ENCODE results near the gene NACC2. TPM values are rescaled to one million over a fixed set of nuclear protein-coding genes. Genes with fewer than 3 reads are reported as not detected.

NACC2 gene
- total and polyA plus RNA-seq, 2 donors (not counting 1 experiment from before 2014, with no cell fraction given): 0.34 to 1.9 TPM

DNA sequence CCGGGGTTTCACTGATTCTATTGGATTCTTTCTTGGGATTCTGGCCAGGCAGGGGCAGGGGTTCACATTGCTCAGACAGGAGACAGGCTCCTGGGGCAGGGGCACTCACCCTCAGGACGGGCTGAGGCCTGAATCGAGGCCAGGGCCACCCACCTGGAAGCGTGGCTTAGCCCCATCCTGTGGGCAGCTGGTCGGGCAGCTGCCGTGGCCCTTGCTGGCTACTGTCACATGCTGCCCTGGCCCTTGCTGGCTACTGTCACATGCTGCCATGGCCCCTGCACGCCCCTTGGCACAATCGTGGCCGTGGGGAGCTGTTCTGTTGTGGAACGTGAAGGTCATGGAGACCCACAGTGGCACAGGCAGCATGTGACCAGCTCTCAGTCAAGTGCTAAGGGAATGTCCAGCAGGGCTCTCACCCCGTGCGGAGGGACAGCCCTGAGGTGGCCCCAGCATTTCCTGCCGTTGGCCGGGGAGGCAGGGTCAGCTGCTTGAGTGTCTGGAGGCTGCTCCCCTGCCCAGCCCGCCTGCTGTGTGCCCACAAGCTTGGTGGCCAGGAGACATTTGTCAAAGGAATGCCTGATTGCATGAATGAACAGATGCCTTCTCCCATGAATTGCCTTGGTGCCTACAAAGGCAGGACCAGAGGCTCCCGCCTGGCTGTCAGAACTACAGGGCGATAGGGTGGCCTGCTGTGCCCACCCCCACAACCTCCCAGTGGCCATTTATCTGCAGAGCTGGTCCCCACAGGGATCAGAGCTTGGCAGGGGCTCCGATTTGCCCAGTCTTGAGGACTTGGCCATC lies 40.4 kb upstream of the NACC2 start:
- H2AFZ ChIP-seq (ENCODE audit: insufficient read depth, low read depth, low read length, poor library complexity, severe bottlenecking): no peak overlapping the region
- no peak overlapping the region for H3K27ac ChIP-seq (ENCODE audit: low read length in 2 of 2)
- Mint-ChIP-seq H3K27ac (no peak overlapping the region), H3K27me3 (peaks cover 24% of the 10 kb centered on the region), H3K9me3 (ENCODE audit: insufficient read depth) (no peaks in the 10 kb centered on the region), H3K4me1 (peaks cover 10% of the 10 kb centered on the region), H3K4me3 (no peak overlapping the region)
- no peaks in the 10 kb centered on the region for H3K79me2 ChIP-seq (ENCODE audit: control insufficient read depth, insufficient read depth, low read length)
- ChIA-PET CTCF (interaction anchor here (1.7 to 4.0 kb wide), 2 partner anchors 148 to 169 kb away, joined by 4 to 25 read pairs; no protein-coding TSS in a partner anchor), POLR2A (no interaction called here)
- no peaks in the 10 kb centered on the region for H3K36me3 ChIP-seq (replicated peaks in 1 of 2; ENCODE audit: control extremely low read depth in 1 of 2, control insufficient read depth in 1 of 2, extremely low read depth in 1 of 2, insufficient read depth in 2 of 2, low read length in 1 of 2)
- H3K9me3 ChIP-seq (ENCODE audit: control extremely low read depth in 1 of 3, control insufficient read depth in 2 of 3, insufficient read depth in 1 of 3, low read length in 2 of 3): peaks cover 0 to 7% (median 0%) of the 10 kb centered on the region in 3 donors
- WGBS (ENCODE audit: insufficient coverage): 80% methylated on average over 18 of the region's 18 CpGs
- DNase-seq (no peak), ATAC-seq (ENCODE audit: low read depth) (no peak)
- TF ChIP-seq, protein P1, sequence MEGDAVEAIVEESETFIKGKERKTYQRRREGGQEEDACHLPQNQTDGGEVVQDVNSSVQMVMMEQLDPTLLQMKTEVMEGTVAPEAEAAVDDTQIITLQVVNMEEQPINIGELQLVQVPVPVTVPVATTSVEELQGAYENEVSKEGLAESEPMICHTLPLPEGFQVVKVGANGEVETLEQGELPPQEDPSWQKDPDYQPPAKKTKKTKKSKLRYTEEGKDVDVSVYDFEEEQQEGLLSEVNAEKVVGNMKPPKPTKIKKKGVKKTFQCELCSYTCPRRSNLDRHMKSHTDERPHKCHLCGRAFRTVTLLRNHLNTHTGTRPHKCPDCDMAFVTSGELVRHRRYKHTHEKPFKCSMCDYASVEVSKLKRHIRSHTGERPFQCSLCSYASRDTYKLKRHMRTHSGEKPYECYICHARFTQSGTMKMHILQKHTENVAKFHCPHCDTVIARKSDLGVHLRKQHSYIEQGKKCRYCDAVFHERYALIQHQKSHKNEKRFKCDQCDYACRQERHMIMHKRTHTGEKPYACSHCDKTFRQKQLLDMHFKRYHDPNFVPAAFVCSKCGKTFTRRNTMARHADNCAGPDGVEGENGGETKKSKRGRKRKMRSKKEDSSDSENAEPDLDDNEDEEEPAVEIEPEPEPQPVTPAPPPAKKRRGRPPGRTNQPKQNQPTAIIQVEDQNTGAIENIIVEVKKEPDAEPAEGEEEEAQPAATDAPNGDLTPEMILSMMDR (IDR thresholded peaks at IDR 0.05): no peak
- no peak for TF ChIP-seq EZH2 (IDR thresholded peaks at IDR 0.05; ENCODE audit: borderline replicate concordance, insufficient read depth, low read depth, low read length, poor library complexity, severe bottlenecking)
- peaks cover 0 to 50% (median 13%) of the 10 kb centered on the region in 4 experiments for H3K27me3 ChIP-seq (replicated peaks in 1 of 4; ENCODE audit: control extremely low read depth in 1 of 4, control insufficient read depth in 3 of 4, insufficient read depth in 4 of 4, low read length in 3 of 4)
- intact Hi-C loops (cut with micrococcal nuclease): no loop called here
- H4K20me1 ChIP-seq (ENCODE audit: control insufficient read depth, insufficient read depth, low read length, poor library complexity, severe bottlenecking): no peaks in the 10 kb centered on the region
- H3K9ac ChIP-seq (ENCODE audit: low read length): no peak overlapping the region
- H3K4me1 ChIP-seq (ENCODE audit: control insufficient read depth in 2 of 2, insufficient read depth in 2 of 2, low read length in 2 of 2): peaks cover 9 to 18% of the 10 kb centered on the region in 2 donors
- no peak overlapping the region for H3K4me3 ChIP-seq (ENCODE audit: control extremely low read depth in 1 of 5, extremely low read depth in 1 of 5, insufficient read depth in 1 of 5, low read depth in 2 of 5, low read length in 4 of 5)
- H3K4me2 ChIP-seq (replicated peaks; ENCODE audit: low read depth, low read length, poor library complexity, severe bottlenecking): no peak overlapping the region

GRCh38 chr9:136133959-136134484 lies 38.9 kb upstream of the NACC2 start:
- ChIA-PET CTCF (interaction anchor here (0.7 to 4.0 kb wide), 3 partner anchors 10 to 561 kb away, joined by 3 to 25 read pairs (median 6); no protein-coding TSS in a partner anchor), POLR2A (no interaction called here)
- no peaks in the 10 kb centered on the region for H3K36me3 ChIP-seq (replicated peaks in 1 of 2; ENCODE audit: control extremely low read depth in 1 of 2, control insufficient read depth in 1 of 2, extremely low read depth in 1 of 2, insufficient read depth in 2 of 2, low read length in 1 of 2)
- H3K9me3 ChIP-seq (ENCODE audit: control extremely low read depth in 1 of 3, control insufficient read depth in 2 of 3, insufficient read depth in 1 of 3, low read length in 2 of 3): peaks cover 0 to 7% (median 0%) of the 10 kb centered on the region in 3 donors
- intact Hi-C loops (cut with micrococcal nuclease): loop anchor here (1.0 kb wide), 1 partner anchor 149 kb away; no protein-coding TSS in a partner anchor
- TF ChIP-seq, protein P1 (IDR thresholded peaks at IDR 0.05): no peak
- TF ChIP-seq EZH2 (IDR thresholded peaks at IDR 0.05; ENCODE audit: borderline replicate concordance, insufficient read depth, low read depth, low read length, poor library complexity, severe bottlenecking): no peak
- H4K20me1 ChIP-seq (ENCODE audit: control insufficient read depth, insufficient read depth, low read length, poor library complexity, severe bottlenecking): no peaks in the 10 kb centered on the region
- peak overlapping the region; percentile 64 for H3K4me3 Mint-ChIP-seq
- peak overlapping the region; percentile 51 for H3K9ac ChIP-seq (ENCODE audit: low read length)
- DNase-seq: no peak
- peaks cover 36% of the 10 kb centered on the region for H3K27me3 Mint-ChIP-seq
- H3K27ac ChIP-seq (ENCODE audit: low read length in 2 of 2): no peak overlapping the region
- peak overlapping the region; percentile 58 for H2AFZ ChIP-seq (ENCODE audit: insufficient read depth, low read depth, low read length, poor library complexity, severe bottlenecking)
- H3K27me3 ChIP-seq (replicated peaks in 1 of 4; ENCODE audit: control extremely low read depth in 1 of 4, control insufficient read depth in 3 of 4, insufficient read depth in 4 of 4, low read length in 3 of 4): peaks cover 0 to 53% (median 13%) of the 10 kb centered on the region in 4 experiments
- H3K4me1 ChIP-seq (ENCODE audit: control insufficient read depth in 2 of 2, insufficient read depth in 2 of 2, low read length in 2 of 2): peaks cover 9 to 18% of the 10 kb centered on the region in 2 donors
- peak overlapping the region in 1 of 5 experiments; percentile 56 for H3K4me3 ChIP-seq (ENCODE audit: control extremely low read depth in 1 of 5, extremely low read depth in 1 of 5, insufficient read depth in 1 of 5, low read depth in 2 of 5, low read length in 4 of 5)
- no peaks in the 10 kb centered on the region for H3K9me3 Mint-ChIP-seq (ENCODE audit: insufficient read depth)
- H3K4me1 Mint-ChIP-seq: peaks cover 10% of the 10 kb centered on the region
- H3K27ac Mint-ChIP-seq: no peak overlapping the region
- 49% methylated on average over 15 of the region's 18 CpGs for WGBS (ENCODE audit: insufficient coverage)
- no peaks in the 10 kb centered on the region for H3K79me2 ChIP-seq (ENCODE audit: control insufficient read depth, insufficient read depth, low read length)
- H3K4me2 ChIP-seq (replicated peaks; ENCODE audit: low read depth, low read length, poor library complexity, severe bottlenecking): peak overlapping the region; percentile 86
- ATAC-seq (ENCODE audit: low read depth): peak; percentile 8
